Endodermal cell (in vitro differentiated cells): ENCODE measurements around the gene TDRD9. TPM values are rescaled to one million over a fixed set of nuclear protein-coding genes. Genes with fewer than 3 reads are reported as not detected.

Experiments
- DNase-seq: peaks from one replicate; pipeline ENCODE4 v3.0.0-alpha.2; 2017
- H3K27ac ChIP-seq: 2 replicates; pipeline ENCODE4 v1.5.1; 2013; ENCODE audit warnings: mild to moderate bottlenecking, low read depth, low read length, moderate library complexity
- H3K27me3 ChIP-seq: 2 replicates; pipeline ENCODE4 v1.6.1; 2013; ENCODE audit warnings: mild to moderate bottlenecking, low read length, moderate library complexity; ENCODE audit not compliant: insufficient read depth, control insufficient read depth, poor library complexity, severe bottlenecking
- H3K36me3 ChIP-seq: 2 replicates; pipeline ENCODE4 v1.7.0; 2013; ENCODE audit warnings: mild to moderate bottlenecking, low read length, moderate library complexity; ENCODE audit not compliant: control insufficient read depth, insufficient read depth
- H3K4me1 ChIP-seq: one replicate; pipeline ENCODE4 v1.7.0; 2013; ENCODE audit warnings: low read length; ENCODE audit not compliant: control insufficient read depth, insufficient read depth
- H3K4me3 ChIP-seq: 2 replicates; pipeline ENCODE4 v1.5.1; 2013; ENCODE audit warnings: mild to moderate bottlenecking, low read length, moderate library complexity
- H3K9ac ChIP-seq: 2 replicates; pipeline ENCODE4 v1.6.1; 2013; ENCODE audit warnings: mild to moderate bottlenecking, low read length, moderate library complexity; ENCODE audit not compliant: poor library complexity, severe bottlenecking; ENCODE audit errors: extremely low read depth
- H3K9me3 ChIP-seq: 2 replicates; pipeline ENCODE4 v1.6.1; 2013; ENCODE audit warnings: mild to moderate bottlenecking, low read length, moderate library complexity; ENCODE audit not compliant: control insufficient read depth
- H3K27ac Mint-ChIP-seq: 2 replicates; pipeline ENCODE4 v1.8.0; 2020; ENCODE audit warnings: mixed read lengths
- H3K27me3 Mint-ChIP-seq: 2 replicates; pipeline ENCODE4 v1.8.0; 2021; ENCODE audit warnings: mild to moderate bottlenecking, mixed read lengths; ENCODE audit not compliant: insufficient read depth
- H3K36me3 Mint-ChIP-seq: 2 replicates; pipeline ENCODE4 v1.8.0; 2020; ENCODE audit warnings: low read depth, mixed read lengths
- H3K4me1 Mint-ChIP-seq: 2 replicates; pipeline ENCODE4 v1.8.0; 2020; ENCODE audit warnings: mixed read lengths
- H3K4me3 Mint-ChIP-seq: 2 replicates; pipeline ENCODE4 v1.8.0; 2020; ENCODE audit warnings: mild to moderate bottlenecking, moderate library complexity, mixed read lengths
- H3K9me3 Mint-ChIP-seq: 2 replicates; pipeline ENCODE4 v1.8.0; 2020; ENCODE audit warnings: mild to moderate bottlenecking, mixed read lengths
- WGBS, 2 experiments: methylation state at CpG; one replicate each; pipeline versions ENCODE4 v1.1.5 to v1.1.7; 2013; ENCODE audit warnings: missing lambda C conversion rate in 2 of 2, mixed read lengths in 1 of 2; ENCODE audit not compliant: insufficient coverage in 1 of 2, insufficient read length in 1 of 2; 5-methylcytosine and 5-hydroxymethylcytosine counted together
- total RNA-seq, 2 donors: library from RNA; stranded (reverse); fragmentation: NEBNext Ultra II Directional in 1 of 2; extraction: Animal tissue kit (Norgen Biotek cat#: 25700) in 1 of 2; gene quantifications; 2 replicates in 1 of 2; 3 replicates in 1 of 2; pipeline ENCODE4 v1.2.1, GENCODE V29; 2021
- TF ChIP-seq, protein P1 (sequence below): fragments of 200-600 bp; sonication (generic); conservative IDR thresholded peaks from 2 replicates; pipeline ENCODE4 v1.5.0; 2021; ENCODE audit warnings: antibody characterized with exemption, mild to moderate bottlenecking

The TDRD9 gene
- total RNA-seq, 2 donors from 2014 or later: not detected

DNA sequence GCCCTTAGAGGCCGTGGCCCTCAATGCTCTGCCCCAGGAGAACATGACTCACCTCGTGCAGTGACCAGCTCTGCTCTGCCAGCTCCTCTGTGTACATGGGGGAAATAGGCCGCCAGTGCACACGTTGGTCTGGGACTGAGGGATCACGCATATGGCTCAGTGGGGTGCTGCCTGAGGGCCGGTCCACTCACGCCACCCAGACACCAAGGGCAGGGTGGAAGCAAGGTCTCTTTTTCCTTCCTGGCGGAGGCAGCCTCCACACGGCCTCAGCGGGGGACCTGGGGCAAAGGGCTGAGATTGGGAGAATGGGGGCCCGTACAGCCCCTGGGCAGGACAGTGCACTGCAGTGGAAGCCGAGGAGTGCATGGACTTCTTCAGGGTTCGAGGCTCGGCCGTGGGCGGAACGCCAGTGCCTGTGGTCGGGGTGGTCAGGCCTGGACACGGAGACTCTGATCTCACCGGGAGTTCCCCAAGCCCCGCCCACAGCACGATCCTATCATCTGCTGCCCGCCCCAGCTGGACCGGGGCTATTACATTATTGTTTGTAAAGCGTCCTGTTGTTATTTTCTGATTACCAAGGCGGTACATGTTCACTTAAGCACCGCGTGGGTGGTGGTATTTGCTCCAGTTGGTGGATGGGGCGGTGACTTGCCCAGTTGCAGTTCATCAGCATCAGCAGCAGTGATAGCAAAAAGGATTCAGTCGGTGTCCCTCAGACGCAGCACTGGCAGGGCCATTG lies 38.8 kb upstream of the TDRD9 start:
- Histone ChIP-seq H3K4me3 (no peak overlapping the region), H3K27ac (no peak overlapping the region), H3K27me3 (no peaks in the 10 kb centered on the region), H3K9ac (no peak overlapping the region), H3K4me1 (no peaks in the 10 kb centered on the region), H3K36me3 (no peaks in the 10 kb centered on the region), H3K9me3 (no peaks in the 10 kb centered on the region)
- WGBS, 2 experiments: 86 to 93% methylated on average over 26 to 31 of the region's 31 CpGs
- H3K27me3 Mint-ChIP-seq: no peaks in the 10 kb centered on the region
- H3K36me3 Mint-ChIP-seq: no peaks in the 10 kb centered on the region
- peaks cover 11% of the 10 kb centered on the region for H3K4me1 Mint-ChIP-seq
- TF ChIP-seq, protein P1, sequence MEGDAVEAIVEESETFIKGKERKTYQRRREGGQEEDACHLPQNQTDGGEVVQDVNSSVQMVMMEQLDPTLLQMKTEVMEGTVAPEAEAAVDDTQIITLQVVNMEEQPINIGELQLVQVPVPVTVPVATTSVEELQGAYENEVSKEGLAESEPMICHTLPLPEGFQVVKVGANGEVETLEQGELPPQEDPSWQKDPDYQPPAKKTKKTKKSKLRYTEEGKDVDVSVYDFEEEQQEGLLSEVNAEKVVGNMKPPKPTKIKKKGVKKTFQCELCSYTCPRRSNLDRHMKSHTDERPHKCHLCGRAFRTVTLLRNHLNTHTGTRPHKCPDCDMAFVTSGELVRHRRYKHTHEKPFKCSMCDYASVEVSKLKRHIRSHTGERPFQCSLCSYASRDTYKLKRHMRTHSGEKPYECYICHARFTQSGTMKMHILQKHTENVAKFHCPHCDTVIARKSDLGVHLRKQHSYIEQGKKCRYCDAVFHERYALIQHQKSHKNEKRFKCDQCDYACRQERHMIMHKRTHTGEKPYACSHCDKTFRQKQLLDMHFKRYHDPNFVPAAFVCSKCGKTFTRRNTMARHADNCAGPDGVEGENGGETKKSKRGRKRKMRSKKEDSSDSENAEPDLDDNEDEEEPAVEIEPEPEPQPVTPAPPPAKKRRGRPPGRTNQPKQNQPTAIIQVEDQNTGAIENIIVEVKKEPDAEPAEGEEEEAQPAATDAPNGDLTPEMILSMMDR: no peak
- H3K9me3 Mint-ChIP-seq: no peaks in the 10 kb centered on the region
- no peak overlapping the region for H3K4me3 Mint-ChIP-seq
- H3K27ac Mint-ChIP-seq: no peak overlapping the region
- no peak for DNase-seq

DNA sequence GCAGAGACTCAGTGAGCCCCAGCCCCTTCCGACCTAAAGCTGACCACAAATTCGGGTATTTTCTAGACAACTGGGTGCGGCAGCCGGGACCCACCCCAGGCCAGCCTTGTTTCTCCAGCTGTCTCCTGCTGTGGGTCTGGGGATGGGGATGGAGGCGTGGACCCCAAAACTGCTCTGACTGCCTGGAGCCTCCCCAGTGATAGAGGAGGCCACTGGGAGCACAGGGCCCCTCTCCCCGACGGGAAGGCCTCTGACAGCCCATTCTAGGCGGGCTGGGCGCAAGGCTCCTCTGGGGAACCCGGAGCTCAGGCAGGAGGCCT lies 38.2 kb upstream of the TDRD9 start:
- DNase-seq: no peak
- 95 to 100% methylated on average over 6 to 10 of the region's 10 CpGs for WGBS, 2 experiments

DNA sequence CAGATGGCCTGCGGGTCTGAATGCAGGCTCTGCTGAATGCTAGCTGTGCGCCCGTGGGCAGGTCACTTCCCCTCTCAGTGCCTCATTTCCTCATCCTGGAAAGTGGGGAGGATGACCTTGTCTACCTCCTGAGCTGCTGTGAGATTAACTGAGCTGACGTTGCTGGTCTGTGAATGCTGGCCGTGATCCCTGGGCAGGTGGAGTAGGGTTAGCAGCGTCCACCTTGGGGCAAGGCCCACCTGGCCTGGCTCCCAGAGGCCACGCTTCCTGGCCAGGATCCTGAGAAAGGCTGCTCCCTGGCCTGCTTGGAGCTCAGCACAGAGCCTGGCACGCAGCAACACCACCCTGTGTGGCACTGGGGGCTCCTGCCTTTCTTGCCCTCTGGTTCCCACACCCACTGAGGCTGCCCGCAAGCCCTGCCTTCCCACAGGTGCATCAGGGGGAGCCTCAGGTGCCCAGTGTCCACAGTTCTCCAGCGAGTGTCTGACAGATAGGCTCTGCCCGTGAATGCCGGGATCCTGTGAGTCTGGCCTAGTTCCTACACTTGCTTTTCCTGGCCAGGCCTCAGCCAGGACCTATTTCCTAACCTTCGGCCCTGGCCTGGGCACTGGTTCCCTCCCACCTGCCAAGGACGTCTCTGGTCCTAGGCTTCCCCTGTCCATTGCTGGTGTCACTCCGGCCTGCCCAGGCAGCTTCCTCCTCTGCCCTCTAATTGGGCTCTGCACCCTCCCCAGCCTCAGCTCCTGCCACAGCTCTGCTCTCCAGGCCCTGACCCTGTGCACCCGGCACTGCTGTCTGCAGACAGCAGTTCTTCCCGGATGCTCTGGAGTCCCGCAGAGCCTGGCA lies 37.2 kb upstream of the TDRD9 start:
- Mint-ChIP-seq H3K36me3 (no peaks in the 10 kb centered on the region), H3K4me3 (no peak overlapping the region), H3K27me3 (peaks cover under 1% of the 10 kb centered on the region), H3K27ac (no peak overlapping the region), H3K4me1 (peaks cover 8% of the 10 kb centered on the region), H3K9me3 (peaks cover under 1% of the 10 kb centered on the region)
- TF ChIP-seq, protein P1: no peak
- no peak overlapping the region for H3K27ac ChIP-seq
- no peaks in the 10 kb centered on the region for H3K4me1 ChIP-seq
- 90 to 94% methylated on average over 15 to 18 of the region's 18 CpGs for WGBS, 2 experiments
- H3K4me3 ChIP-seq: no peak overlapping the region
- no peaks in the 10 kb centered on the region for H3K9me3 ChIP-seq
- H3K27me3 ChIP-seq: no peaks in the 10 kb centered on the region
- DNase-seq: no peak
- no peak overlapping the region for H3K9ac ChIP-seq
- no peaks in the 10 kb centered on the region for H3K36me3 ChIP-seq

More for the DNA sequence above, 38.2 kb upstream of the TDRD9 start:
- Mint-ChIP-seq H3K4me3 (no peak overlapping the region), H3K36me3 (no peaks in the 10 kb centered on the region), H3K9me3 (no peaks in the 10 kb centered on the region), H3K4me1 (peaks cover 11% of the 10 kb centered on the region), H3K27me3 (no peaks in the 10 kb centered on the region), H3K27ac (no peak overlapping the region)
- H3K36me3 ChIP-seq: no peaks in the 10 kb centered on the region
- H3K4me1 ChIP-seq: no peaks in the 10 kb centered on the region
- TF ChIP-seq, protein P1: no peak
- H3K9ac ChIP-seq: no peak overlapping the region
- H3K27ac ChIP-seq: no peak overlapping the region
- no peaks in the 10 kb centered on the region for H3K9me3 ChIP-seq
- no peak overlapping the region for H3K4me3 ChIP-seq
- H3K27me3 ChIP-seq: no peaks in the 10 kb centered on the region
